ENCODE measurements around the gene LOXL1. TPM values are rescaled to one million over a fixed set of nuclear protein-coding genes. Genes with fewer than 3 reads are reported as not detected.

LOXL1 gene
- total and polyA plus RNA-seq, 4 donors, result 0.67 to 2.0 (median 1.4) TPM; not detected in 1

DNA sequence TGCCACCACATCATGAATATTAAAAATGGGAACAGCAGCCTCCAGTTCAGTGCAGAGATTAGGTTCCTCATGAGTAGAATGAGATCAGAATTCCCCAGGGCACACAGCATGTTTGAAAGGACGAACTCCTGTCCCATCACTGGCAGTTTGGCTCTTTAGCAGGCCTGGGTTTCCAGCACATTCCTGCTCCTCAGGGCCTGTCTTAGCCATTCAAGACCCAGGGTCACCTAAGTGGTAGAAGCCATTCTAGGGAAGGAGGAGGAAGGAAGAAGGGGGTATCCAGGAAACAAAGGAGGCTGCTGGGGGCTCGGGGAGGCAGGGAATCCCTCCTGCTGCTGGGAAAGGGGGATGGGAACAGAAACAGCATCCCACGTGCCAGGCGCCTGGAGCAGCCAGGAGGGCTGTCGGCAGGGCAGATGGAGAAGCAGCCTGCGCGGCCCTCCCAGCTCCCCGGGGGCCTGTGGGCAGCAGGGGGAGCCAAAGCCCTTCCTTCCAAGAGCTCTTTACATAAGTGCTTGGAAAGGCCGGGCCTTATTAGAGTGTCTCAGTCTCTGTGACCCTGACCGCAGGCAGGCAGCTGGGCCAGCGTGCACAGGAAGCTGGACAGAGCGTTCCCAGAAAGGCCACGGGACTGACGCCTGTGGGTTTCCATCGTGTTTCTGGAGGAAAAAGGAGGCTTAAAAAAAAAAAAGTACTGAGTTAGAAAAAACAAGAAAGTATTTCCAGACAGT, 24.7 kb downstream of the LOXL1 start (continued):
- TF ChIP-seq GABPA (IDR thresholded peaks at IDR 0.05 in 1 of 2, conservative IDR thresholded peaks at IDR 0.05 in 1 of 2) (no peak), SP1 (IDR thresholded peaks at IDR 0.05) (peak; percentile 78), NR2F2 (IDR thresholded peaks at IDR 0.05) (peak; percentile 94)
- TF ChIP-seq, protein P1, sequence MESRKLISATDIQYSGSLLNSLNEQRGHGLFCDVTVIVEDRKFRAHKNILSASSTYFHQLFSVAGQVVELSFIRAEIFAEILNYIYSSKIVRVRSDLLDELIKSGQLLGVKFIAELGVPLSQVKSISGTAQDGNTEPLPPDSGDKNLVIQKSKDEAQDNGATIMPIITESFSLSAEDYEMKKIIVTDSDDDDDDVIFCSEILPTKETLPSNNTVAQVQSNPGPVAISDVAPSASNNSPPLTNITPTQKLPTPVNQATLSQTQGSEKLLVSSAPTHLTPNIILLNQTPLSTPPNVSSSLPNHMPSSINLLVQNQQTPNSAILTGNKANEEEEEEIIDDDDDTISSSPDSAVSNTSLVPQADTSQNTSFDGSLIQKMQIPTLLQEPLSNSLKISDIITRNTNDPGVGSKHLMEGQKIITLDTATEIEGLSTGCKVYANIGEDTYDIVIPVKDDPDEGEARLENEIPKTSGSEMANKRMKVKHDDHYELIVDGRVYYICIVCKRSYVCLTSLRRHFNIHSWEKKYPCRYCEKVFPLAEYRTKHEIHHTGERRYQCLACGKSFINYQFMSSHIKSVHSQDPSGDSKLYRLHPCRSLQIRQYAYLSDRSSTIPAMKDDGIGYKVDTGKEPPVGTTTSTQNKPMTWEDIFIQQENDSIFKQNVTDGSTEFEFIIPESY (IDR thresholded peaks at IDR 0.05), result no peak

DNA sequence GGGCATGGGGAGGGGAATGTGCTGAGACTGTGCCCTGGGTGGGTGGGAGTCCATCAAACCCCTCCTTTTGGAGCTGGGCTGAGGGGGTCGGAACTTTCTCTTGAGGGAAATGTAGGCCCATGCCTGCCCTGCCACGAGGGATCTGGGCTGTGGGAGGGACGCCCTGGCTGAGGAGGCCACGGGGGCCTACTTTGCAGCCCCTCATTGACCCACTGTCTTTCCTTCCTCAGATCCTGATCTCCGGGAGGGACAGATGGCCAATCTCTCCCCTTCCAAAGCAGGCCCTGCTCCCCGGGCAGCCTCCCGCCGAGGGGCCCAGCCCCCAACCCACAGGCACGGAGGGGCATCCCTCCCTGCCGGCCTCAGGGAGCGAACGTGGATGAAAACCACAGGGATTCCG, 25.3 kb downstream of the LOXL1 start:
- H3K9ac ChIP-seq (ENCODE audit: low read depth in 1 of 2, low read length in 2 of 2), result no peak overlapping the region
- DNase-seq (ENCODE audit: low spot score), result no peak
- H3K27ac ChIP-seq (ENCODE audit: low read depth in 1 of 2, low read length in 2 of 2), result peak overlapping the region; percentile 72 to 82
- H3K27me3 ChIP-seq (ENCODE audit: control insufficient read depth in 4 of 4, insufficient read depth in 4 of 4, low read length in 3 of 4), result no peaks in the 10 kb centered on the region
- peak; percentile 10 for TF ChIP-seq SP1 (IDR thresholded peaks at IDR 0.05)
- TF ChIP-seq FOXA2 (IDR thresholded peaks at IDR 0.05), result no peak
- H3K4me3 ChIP-seq (ENCODE audit: low read depth in 1 of 3, low read length in 3 of 3), result no peak overlapping the region
- no peaks in the 10 kb centered on the region for H3K36me3 ChIP-seq (ENCODE audit: control insufficient read depth in 4 of 4, insufficient read depth in 3 of 4, low read depth in 1 of 4, low read length in 3 of 4)
- WGBS, result 61% methylated on average over 13 of the region's 13 CpGs
- no peaks in the 10 kb centered on the region for H3K9me3 ChIP-seq (ENCODE audit: control insufficient read depth in 4 of 4, low read length in 3 of 4)
- no peaks in the 10 kb centered on the region for H3K4me1 ChIP-seq (ENCODE audit: control insufficient read depth in 4 of 4, insufficient read depth in 4 of 4, low read length in 3 of 4)

DNA sequence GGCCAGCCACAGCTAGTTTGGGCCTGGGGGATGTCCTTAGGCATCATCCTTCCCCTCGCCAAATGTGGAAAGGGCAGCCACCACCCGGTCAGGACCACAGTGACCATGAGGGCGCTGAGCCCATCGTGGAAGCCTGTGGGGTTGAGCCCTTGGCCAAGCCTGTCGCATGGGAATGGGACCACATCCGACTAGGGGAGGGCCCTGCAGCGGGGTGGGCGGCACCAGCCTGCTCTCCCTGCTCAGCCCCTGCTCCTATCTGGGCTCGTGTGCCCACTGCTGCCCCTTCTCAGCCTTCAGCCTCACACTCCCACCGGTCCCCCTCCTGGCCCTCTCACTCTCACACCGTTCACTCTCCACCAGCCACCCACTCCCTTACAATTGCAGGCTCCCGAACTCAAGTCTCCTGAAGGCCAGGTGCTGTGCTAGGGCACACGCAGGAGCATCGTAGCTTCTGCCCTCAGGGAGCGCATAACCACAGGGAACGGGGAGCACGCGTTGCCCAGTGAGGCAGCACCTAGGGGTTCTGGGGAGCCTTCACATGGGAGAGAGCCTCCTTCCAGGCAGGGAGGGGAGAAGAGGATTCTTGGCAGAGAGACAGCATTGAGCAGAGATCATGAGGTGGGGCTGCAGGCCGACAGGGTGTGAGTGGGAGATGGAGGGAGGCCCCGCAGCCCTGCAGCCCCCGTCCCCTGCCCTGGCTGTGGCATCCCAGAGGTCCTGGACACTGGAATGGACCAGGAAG, 26.1 kb downstream of the LOXL1 start:
- Histone ChIP-seq H3K9ac (ENCODE audit: low read depth in 1 of 2, low read length in 2 of 2) (no peak overlapping the region), H3K36me3 (ENCODE audit: control insufficient read depth in 4 of 4, insufficient read depth in 3 of 4, low read depth in 1 of 4, low read length in 3 of 4) (no peaks in the 10 kb centered on the region)
- DNase-seq (ENCODE audit: low spot score), result no peak

DNA sequence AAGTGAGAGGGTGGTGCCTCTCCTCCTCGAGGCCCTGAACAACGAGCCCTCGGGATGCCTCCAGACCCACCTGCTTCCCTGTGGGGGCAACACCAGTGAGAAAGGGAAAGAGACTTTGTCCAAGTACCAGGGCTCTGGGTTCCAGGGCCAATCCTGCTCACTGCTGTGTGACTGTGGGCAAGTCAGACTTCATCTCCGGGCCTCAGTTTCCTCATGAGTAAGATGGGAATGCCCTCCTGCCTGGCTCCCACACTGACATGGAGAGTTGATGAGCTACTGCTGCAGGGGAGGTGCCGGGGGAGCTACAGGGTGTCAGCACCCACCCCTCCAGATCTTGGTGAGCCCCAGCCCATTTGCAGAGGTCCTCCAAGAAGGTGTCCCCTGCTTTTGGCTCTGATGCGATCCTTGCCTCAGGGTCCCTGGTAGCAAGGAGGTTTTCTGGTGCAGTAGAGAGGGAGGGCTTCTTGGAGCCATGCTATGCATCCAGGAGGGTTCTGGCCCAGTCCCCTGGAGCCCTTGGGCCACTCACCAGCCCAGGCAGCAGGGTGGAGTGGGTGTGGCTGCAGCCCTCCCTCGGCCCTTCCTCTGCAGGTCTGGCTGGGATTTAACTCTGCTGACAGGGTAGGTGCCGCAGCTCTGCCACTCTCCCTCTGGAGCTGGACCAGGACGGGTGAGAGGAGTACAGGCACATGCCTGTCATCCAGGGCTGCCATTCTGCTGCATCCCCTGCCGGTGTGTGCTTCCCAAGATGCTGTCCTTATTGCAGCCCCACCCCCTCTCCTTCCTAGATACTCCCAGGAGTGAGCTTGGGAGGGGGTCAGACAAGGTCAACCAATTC, 26.9 kb downstream of the LOXL1 start:
- TF ChIP-seq RXRA (IDR thresholded peaks at IDR 0.05), result no peak
- no peak for TF ChIP-seq HNF4G (IDR thresholded peaks at IDR 0.05)
- TF ChIP-seq RAD21 (IDR thresholded peaks at IDR 0.05), result no peak
- TF ChIP-seq GABPA (IDR thresholded peaks at IDR 0.05 in 1 of 2, conservative IDR thresholded peaks at IDR 0.05 in 1 of 2), result no peak
- TF ChIP-seq FOXA1 (IDR thresholded peaks at IDR 0.05), result no peak
- no peak for TF ChIP-seq SP1 (IDR thresholded peaks at IDR 0.05)
- TF ChIP-seq, protein P2, sequence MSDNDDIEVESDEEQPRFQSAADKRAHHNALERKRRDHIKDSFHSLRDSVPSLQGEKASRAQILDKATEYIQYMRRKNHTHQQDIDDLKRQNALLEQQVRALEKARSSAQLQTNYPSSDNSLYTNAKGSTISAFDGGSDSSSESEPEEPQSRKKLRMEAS (IDR thresholded peaks at IDR 0.05), result no peak
- TF ChIP-seq, protein P3, sequence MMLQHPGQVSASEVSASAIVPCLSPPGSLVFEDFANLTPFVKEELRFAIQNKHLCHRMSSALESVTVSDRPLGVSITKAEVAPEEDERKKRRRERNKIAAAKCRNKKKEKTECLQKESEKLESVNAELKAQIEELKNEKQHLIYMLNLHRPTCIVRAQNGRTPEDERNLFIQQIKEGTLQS (IDR thresholded peaks at IDR 0.05), result no peak
- TF ChIP-seq, protein P1 (IDR thresholded peaks at IDR 0.05), result no peak
- TF ChIP-seq JUND (IDR thresholded peaks at IDR 0.05), result no peak
- TF ChIP-seq YY1 (IDR thresholded peaks at IDR 0.05), result no peak
- TF ChIP-seq EGR1 (IDR thresholded peaks at IDR 0.05; ENCODE audit: low read depth in 2 of 2), result no peak
- no peak for TF ChIP-seq HNF4A (conservative IDR thresholded peaks at IDR 0.05)
- TF ChIP-seq FOXA2 (IDR thresholded peaks at IDR 0.05), result no peak
- Histone ChIP-seq H3K9ac (ENCODE audit: low read depth in 1 of 2, low read length in 2 of 2) (no peak overlapping the region), H3K27ac (ENCODE audit: low read depth in 1 of 2, low read length in 2 of 2) (no peak overlapping the region), H3K36me3 (ENCODE audit: control insufficient read depth in 4 of 4, insufficient read depth in 3 of 4, low read depth in 1 of 4, low read length in 3 of 4) (no peaks in the 10 kb centered on the region), H3K4me1 (ENCODE audit: control insufficient read depth in 4 of 4, insufficient read depth in 4 of 4, low read length in 3 of 4) (no peaks in the 10 kb centered on the region), H3K4me3 (ENCODE audit: low read depth in 1 of 3, low read length in 3 of 3) (no peak overlapping the region), H3K9me3 (ENCODE audit: control insufficient read depth in 4 of 4, low read length in 3 of 4) (no peaks in the 10 kb centered on the region), H3K27me3 (ENCODE audit: control insufficient read depth in 4 of 4, insufficient read depth in 4 of 4, low read length in 3 of 4) (peaks cover 0 to 3% (median 0%) of the 10 kb centered on the region in 4 donors)
- no peak for DNase-seq (ENCODE audit: low spot score)
- 91% methylated on average over 10 of the region's 10 CpGs for WGBS

More for the DNA sequence above, 26.1 kb downstream of the LOXL1 start:
- TF ChIP-seq, protein P3 (IDR thresholded peaks at IDR 0.05), result no peak
- no peak overlapping the region for H3K4me3 ChIP-seq (ENCODE audit: low read depth in 1 of 3, low read length in 3 of 3)
- H3K27ac ChIP-seq (ENCODE audit: low read depth in 1 of 2, low read length in 2 of 2), result peak overlapping the region; percentile 72 to 82
- H3K4me1 ChIP-seq (ENCODE audit: control insufficient read depth in 4 of 4, insufficient read depth in 4 of 4, low read length in 3 of 4), result no peaks in the 10 kb centered on the region
- H3K27me3 ChIP-seq (ENCODE audit: control insufficient read depth in 4 of 4, insufficient read depth in 4 of 4, low read length in 3 of 4), result no peaks in the 10 kb centered on the region
- WGBS, result 91% methylated on average over 21 of the region's 21 CpGs
- H3K9me3 ChIP-seq (ENCODE audit: control insufficient read depth in 4 of 4, low read length in 3 of 4), result no peaks in the 10 kb centered on the region

Data from liver (tissue), 9 donors.